Coronary artery (tissue), 2 donors: ENCODE data around the gene GSC2.

Experiments
- DNase-seq: peaks from one replicate; pipeline ENCODE4 v3.0.0-alpha.2; 2017; ENCODE audit warnings: low spot score
- H3K27ac ChIP-seq, 2 donors: fragments of 200-600 bp; sonication (generic); one replicate each; pipeline ENCODE4 v1.5.1; 2016 to 2019
- H3K4me3 ChIP-seq: fragments of 200-600 bp; sonication (generic); 2 replicates; pipeline ENCODE4 v1.5.1; 2016; ENCODE audit warnings: mild to moderate bottlenecking, moderate library complexity
- TF ChIP-seq, protein P1 (sequence below): fragments of 200-600 bp; sonication (generic); IDR thresholded peaks from one replicate; pipeline ENCODE4 v1.5.1; 2019; ENCODE audit warnings: antibody characterized with exemption

The GSC2 gene

DNA sequence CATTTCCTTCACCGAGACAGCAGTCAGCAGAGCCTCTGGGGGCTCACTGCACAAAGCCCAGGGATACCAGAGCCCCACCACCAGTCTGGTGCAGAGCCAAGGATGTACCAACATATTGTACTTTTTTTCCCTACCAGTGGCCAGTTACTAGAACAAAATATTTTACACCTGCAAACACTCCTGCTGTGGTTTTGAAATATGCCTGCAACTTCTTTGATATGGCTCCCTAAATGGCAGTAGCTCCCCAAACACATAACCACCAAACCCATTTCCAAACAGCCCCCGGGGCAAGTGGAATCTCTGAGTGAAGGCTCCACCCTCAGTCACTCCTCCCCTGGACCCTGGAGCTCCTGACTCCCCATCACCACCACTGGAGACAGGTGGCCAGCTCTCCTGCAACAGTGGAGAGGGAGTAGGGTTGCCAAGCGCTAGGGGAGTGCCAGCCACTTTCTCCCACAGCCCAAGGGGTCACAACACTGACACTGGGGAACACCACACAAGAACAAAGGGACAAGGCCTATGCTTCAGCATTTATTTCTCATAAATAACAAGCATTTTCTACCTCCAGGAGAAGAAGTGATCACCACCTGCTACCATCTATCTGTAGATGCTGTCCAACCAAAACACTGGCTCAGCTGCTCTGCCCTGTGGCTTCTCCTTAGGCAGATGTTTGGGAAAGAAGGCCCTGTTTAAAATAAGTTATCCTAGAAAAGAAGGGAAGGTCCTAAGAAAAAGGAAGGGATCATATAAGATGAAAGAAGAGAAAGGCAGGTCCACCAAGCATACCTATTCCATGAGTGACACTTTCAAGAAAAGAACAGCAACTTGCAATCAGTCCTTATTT lies 43.0 kb downstream of the GSC2 start:
- no peak overlapping the region for H3K27ac ChIP-seq
- no peak for DNase-seq

DNA sequence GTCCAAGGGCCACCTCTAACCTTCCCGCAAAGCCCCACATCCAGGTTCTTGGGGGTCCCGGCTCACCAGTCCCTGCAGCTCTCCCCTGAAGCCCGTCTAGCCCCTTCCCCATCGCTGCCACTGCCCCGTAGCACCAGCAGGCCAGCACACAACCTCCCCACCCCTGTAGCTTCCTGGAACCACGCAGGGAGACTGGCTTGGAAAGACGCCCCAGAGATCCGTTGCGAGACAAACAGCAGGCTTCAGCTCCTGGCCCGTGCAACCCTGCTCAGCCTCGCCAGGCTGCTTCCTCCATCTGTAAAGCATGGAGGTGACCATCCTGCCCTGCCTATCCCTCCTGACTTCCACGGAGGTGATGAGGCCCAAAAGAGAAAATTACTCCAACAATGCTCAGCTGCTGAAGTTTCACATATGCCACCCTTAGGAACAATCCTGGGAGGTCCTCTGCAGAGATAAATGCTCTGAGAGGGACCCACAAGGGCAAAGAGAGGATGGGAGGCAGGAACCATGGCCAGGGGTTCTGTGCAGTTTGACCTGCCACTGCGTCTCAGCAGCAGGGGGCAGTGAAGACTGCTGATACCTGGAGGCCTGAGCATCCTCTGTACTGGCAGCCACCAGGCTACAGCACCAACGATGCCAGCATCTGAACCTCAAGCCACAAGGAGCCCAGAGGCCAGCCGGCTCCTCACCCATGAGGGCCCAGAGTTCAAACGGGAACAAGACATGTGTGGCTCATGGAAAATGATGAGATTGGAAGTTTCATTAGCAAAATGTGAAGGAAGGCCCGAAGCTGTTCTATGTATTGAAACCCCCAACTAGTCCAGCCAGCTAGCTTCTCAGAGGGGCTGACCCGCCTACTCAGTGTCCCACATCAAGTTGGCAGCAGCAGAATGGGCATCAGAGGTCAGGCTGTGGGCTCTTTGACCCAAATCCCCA lies 44.0 kb downstream of the GSC2 start:
- H3K27ac ChIP-seq: no peak overlapping the region
- no peak overlapping the region for H3K4me3 ChIP-seq
- TF ChIP-seq, protein P1, sequence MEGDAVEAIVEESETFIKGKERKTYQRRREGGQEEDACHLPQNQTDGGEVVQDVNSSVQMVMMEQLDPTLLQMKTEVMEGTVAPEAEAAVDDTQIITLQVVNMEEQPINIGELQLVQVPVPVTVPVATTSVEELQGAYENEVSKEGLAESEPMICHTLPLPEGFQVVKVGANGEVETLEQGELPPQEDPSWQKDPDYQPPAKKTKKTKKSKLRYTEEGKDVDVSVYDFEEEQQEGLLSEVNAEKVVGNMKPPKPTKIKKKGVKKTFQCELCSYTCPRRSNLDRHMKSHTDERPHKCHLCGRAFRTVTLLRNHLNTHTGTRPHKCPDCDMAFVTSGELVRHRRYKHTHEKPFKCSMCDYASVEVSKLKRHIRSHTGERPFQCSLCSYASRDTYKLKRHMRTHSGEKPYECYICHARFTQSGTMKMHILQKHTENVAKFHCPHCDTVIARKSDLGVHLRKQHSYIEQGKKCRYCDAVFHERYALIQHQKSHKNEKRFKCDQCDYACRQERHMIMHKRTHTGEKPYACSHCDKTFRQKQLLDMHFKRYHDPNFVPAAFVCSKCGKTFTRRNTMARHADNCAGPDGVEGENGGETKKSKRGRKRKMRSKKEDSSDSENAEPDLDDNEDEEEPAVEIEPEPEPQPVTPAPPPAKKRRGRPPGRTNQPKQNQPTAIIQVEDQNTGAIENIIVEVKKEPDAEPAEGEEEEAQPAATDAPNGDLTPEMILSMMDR: no peak
- DNase-seq: no peak

More for the DNA sequence above, 43.0 kb downstream of the GSC2 start:
- H3K4me3 ChIP-seq: no peak overlapping the region
- TF ChIP-seq, protein P1: no peak

DNA sequence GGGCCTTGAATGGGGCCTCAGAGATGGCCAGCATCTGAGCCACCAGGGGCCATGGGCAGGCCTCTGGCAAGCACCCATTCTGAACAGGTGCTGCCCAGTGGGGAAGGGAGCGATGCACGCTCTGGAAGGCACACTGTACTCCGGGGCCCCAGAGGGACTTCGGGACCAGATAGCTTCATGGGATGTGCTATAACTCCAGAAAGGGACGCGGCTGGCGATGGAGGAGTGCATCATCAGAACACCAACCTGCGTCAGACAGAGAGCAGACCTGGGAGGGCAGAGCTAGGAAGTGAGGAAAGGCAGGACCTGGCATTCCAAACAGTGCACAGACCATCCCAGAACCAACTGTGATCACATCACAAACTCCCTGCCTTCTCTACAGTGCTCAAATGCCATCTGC lies 44.6 kb downstream of the GSC2 start:
- TF ChIP-seq, protein P1: no peak
- H3K27ac ChIP-seq: no peak overlapping the region
- H3K4me3 ChIP-seq: no peak overlapping the region
- no peak for DNase-seq

DNA sequence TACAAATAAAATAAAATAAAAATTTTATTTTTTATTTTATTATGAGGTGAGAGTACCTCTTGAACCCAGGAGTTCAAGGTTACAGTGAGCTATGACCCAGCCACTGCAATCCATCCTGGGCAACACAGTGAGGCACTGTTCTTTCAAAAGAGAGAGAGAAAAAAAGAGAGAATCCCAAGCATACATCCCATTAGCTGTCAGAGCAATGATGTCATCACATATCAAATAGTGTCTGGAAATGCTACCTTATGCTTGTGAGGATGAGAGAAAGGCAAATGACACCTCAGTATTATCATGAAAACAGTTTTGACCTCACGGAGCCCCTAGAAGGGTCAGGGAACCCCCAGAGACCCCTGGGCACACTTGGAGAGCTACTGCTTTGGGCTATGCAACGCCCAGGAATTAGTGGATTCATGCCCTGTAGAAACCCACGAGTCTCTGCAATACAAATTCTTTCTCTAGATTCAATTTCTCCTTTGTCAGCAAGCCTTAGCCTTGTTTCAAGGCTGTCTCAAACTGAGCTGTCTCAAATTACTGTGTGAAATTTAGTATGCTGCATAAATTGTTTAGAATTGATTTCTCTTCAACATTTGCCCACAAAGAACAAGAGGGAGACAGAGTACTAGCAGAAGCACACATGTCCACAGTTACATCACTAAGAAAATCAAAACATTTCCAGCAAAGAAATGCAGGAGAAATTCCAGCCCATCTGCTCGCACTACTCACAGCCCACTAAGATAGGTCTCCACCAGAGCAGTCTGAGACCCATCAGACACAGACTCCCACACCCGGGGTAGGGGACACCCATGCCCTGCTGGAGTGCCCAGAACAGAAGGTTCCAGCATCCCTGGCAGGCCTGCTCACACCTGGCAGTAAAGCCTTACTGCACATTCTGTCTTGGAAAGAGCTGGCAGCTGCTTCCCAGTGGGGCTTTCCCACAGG lies 45.9 kb downstream of the GSC2 start:
- Histone ChIP-seq H3K4me3 (no peak overlapping the region), H3K27ac (no peak overlapping the region)
- TF ChIP-seq, protein P1: no peak
- no peak for DNase-seq

DNA sequence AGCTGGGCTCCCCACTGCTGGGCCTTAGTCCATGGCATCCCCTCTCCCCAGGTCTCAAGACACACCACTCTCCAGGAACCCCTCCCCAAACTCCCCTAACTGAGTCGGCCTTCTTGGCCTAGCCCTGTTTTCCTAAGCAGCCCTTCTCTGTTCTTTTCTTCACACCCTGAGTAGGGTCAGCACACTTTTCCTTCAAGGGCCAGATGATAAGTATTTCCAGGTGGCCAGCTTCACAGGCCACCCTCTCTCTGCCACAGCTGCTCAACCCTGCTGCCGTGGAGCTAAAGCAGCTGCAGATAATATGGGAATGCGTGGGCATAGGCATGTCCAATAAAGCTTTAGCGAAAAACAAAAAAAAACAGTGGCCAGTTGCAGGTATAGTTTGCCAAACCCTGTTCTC lies 51.9 kb downstream of the GSC2 start:
- H3K4me3 ChIP-seq: no peak overlapping the region
- no peak overlapping the region for H3K27ac ChIP-seq
- DNase-seq: peak; percentile 4
- TF ChIP-seq, protein P1: no peak

DNA sequence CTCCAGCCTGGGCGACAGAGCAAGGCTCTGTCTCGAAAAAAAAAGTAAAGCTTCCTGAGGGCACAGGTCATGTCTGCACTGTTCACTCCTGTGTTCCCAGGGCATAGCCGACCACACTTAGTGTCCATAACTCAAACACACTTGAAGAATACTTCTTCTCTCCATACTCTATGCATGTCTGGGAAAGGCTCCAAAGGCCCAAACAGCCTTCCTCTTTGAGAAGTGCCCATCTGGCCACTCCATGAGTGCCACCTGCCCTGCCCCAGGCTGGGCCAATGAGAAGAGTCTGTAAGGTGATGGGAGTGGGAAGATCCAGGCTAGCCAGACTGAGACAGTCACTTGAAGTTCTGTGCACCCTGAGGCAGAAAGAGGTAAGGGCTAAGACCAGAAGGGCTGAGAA lies 52.6 kb downstream of the GSC2 start:
- no peak overlapping the region for H3K27ac ChIP-seq
- DNase-seq: peak; percentile 31
- TF ChIP-seq, protein P1: no peak
- no peak overlapping the region for H3K4me3 ChIP-seq
